ENCODE results near the gene SFMBT2. TPM values are rescaled to one million over a fixed set of nuclear protein-coding genes. Genes with fewer than 3 reads are reported as not detected.

Gene SFMBT2
- total RNA-seq, 2 donors from 2014 or later = 20.4 to 24.8 TPM

DNA sequence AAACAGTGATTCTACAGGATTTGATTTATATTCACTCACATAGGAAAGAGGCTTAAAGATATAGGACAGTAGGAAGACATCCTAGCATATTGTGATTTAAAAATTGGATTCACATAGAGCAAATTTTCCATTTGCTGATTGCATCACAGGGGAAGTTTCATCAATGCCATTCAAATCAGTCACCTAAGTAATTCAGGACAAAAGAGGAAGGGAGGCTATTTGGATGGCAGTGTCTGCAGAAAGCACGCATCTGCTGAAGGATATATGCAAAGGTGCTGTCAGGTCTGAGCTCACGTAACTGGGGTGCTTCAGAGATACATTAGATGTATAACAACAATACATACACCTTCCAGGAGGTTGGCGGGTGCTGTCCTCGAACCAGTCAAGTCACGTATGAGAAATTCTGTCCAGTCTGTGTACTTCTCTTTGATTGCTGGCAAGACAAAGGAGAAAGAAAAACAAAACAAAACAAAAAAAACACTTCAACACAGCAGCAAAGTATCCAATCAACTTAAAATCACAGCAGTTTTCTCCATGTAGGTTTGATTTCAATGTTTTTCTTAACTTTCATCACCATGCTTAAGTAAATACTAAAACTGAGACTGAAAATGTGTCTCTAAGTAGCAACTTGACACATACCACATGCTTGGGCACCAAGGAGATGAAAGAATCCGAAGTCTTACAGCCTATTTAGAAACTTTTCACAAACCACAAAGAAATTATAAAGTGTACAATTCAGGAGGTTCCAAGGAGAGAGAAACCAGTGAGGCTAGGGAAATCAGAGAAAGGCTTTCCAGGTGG lies 125.1 kb downstream of the SFMBT2 start:
- Mint-ChIP-seq H3K9me3 (no peaks in the 10 kb centered on the region), H3K27me3 (no peaks in the 10 kb centered on the region), H3K27ac (no peak overlapping the region), H3K4me3 (no peak overlapping the region), H3K36me3 (ENCODE audit: low read depth) (peaks cover 36% of the 10 kb centered on the region), H3K4me1 (peaks cover 18% of the 10 kb centered on the region)
- peak; percentile 76 for ATAC-seq (replicated peaks)

DNA sequence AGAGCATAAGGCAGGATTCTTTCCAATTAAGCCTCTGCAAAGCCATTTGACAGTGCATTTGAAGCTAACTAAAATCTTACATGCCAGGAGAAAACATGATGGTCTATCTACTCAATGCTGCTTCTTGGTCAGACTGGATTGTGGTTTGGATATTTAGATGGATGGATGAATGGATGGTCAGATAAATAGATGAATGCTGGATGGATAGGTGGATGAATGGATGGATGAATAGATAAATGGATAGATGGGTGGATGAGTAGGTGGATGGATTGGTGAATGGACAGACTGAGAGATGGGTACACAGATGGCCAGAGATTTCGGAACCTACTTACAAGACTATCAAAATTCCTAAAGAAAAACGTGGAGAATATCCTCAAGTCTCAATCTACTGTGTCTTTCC lies 127.6 kb downstream of the SFMBT2 start:
- H3K4me1 Mint-ChIP-seq = peaks cover 24% of the 10 kb centered on the region
- H3K36me3 Mint-ChIP-seq (ENCODE audit: low read depth) = peaks cover 54% of the 10 kb centered on the region
- H3K9me3 Mint-ChIP-seq = no peaks in the 10 kb centered on the region
- ATAC-seq (replicated peaks) = no peak
- H3K27ac Mint-ChIP-seq = no peak overlapping the region
- H3K27me3 Mint-ChIP-seq = no peaks in the 10 kb centered on the region
- no peak overlapping the region for H3K4me3 Mint-ChIP-seq

GRCh38 chr10:7282457-7282856 lies 128.4 kb downstream of the SFMBT2 start:
- Mint-ChIP-seq H3K27me3 (no peaks in the 10 kb centered on the region), H3K36me3 (ENCODE audit: low read depth) (peaks cover 56% of the 10 kb centered on the region), H3K9me3 (no peaks in the 10 kb centered on the region), H3K4me1 (peaks cover 27% of the 10 kb centered on the region), H3K27ac (no peak overlapping the region), H3K4me3 (no peak overlapping the region)
- no peak for ATAC-seq (replicated peaks)

GRCh38 chr10:7281429-7281828 lies 129.4 kb downstream of the SFMBT2 start:
- Mint-ChIP-seq H3K36me3 (ENCODE audit: low read depth) (peaks cover 63% of the 10 kb centered on the region), H3K4me1 (peaks cover 21% of the 10 kb centered on the region), H3K9me3 (no peaks in the 10 kb centered on the region), H3K4me3 (no peak overlapping the region), H3K27ac (no peak overlapping the region), H3K27me3 (no peaks in the 10 kb centered on the region)
- no peak for ATAC-seq (replicated peaks)

DNA sequence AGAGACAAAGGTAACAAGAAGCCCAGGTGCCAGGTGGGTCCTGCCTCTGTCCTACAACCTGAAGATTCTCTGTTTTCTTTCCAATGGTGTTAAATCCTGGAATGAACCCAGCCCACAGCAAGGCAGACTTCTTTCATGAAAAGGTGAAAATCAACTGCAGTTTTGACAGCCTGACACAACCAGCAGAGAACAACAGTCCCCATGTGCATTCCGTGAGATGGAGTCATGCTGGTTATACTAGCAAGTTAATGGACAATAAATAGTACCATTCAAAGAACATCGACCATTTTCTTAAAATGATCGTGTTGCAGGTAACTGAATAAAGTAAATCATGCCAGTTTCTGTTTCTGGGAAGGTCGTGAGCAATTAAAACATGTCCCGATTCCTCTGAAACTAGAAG lies 131.5 kb downstream of the SFMBT2 start:
- H3K27me3 Mint-ChIP-seq = no peaks in the 10 kb centered on the region
- H3K4me3 Mint-ChIP-seq = no peak overlapping the region
- H3K27ac Mint-ChIP-seq = no peak overlapping the region
- no peak for ATAC-seq (replicated peaks)
- peaks cover 72% of the 10 kb centered on the region for H3K36me3 Mint-ChIP-seq (ENCODE audit: low read depth)
- H3K4me1 Mint-ChIP-seq = peaks cover 20% of the 10 kb centered on the region
- no peaks in the 10 kb centered on the region for H3K9me3 Mint-ChIP-seq

DNA sequence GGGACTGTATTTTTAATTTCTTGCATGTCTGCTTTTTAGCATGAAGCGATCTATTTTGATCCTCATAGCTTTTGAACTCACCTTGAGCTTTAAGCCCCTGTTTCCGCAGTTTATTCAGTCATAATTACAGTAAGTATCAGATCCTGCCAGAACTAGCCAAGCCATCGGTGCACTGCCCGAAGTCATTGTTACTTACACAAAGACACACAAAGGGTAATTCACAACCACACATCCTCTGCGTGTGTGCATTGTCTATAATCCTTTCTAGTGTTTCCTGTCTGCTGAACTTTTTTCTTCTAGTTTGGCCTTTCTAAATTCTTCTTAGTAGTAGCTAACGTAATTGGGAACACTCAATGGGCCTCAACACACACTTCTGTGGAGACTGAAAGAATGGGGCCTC lies 133.0 kb downstream of the SFMBT2 start:
- Mint-ChIP-seq H3K4me1 (peaks cover 20% of the 10 kb centered on the region), H3K4me3 (no peak overlapping the region), H3K9me3 (no peaks in the 10 kb centered on the region), H3K36me3 (ENCODE audit: low read depth) (peaks cover 59% of the 10 kb centered on the region), H3K27ac (no peak overlapping the region), H3K27me3 (no peaks in the 10 kb centered on the region)
- no peak for ATAC-seq (replicated peaks)

GRCh38 chr10:7277432-7277831 lies 133.4 kb downstream of the SFMBT2 start:
- Mint-ChIP-seq H3K9me3 (no peaks in the 10 kb centered on the region), H3K27me3 (no peaks in the 10 kb centered on the region), H3K27ac (no peak overlapping the region), H3K4me1 (peaks cover 20% of the 10 kb centered on the region), H3K4me3 (no peak overlapping the region), H3K36me3 (ENCODE audit: low read depth) (peaks cover 56% of the 10 kb centered on the region)
- no peak for ATAC-seq (replicated peaks)

GRCh38 chr10:7275761-7276440 lies 134.9 kb downstream of the SFMBT2 start:
- peak; percentile 50 for ATAC-seq (replicated peaks)
- peak overlapping the region; percentile 52 for H3K27ac Mint-ChIP-seq
- peaks cover 33% of the 10 kb centered on the region for H3K4me1 Mint-ChIP-seq
- H3K36me3 Mint-ChIP-seq (ENCODE audit: low read depth) = peaks cover 61% of the 10 kb centered on the region
- H3K27me3 Mint-ChIP-seq = no peaks in the 10 kb centered on the region
- H3K9me3 Mint-ChIP-seq = no peaks in the 10 kb centered on the region
- no peak overlapping the region for H3K4me3 Mint-ChIP-seq

DNA sequence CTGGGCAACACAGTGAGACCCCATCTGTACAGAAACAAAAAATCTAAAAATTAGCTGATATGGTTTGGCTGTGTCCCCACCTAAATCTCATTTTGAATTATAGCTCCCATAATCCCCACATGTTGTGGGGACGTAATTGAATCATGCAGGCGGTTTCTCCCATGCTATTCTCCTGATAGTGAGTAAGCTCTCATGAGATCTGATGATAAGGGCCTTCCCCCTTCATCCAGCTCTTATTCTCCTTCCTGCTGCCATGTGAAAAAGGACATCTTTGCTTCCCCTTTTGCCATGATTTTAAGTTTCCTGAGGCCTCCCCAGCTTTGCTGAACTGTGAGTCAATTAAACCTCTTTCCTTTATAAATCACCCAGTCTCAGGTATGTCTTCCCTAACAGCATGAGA lies 136.5 kb downstream of the SFMBT2 start:
- no peak for ATAC-seq (replicated peaks)
- no peaks in the 10 kb centered on the region for H3K9me3 Mint-ChIP-seq

DNA sequence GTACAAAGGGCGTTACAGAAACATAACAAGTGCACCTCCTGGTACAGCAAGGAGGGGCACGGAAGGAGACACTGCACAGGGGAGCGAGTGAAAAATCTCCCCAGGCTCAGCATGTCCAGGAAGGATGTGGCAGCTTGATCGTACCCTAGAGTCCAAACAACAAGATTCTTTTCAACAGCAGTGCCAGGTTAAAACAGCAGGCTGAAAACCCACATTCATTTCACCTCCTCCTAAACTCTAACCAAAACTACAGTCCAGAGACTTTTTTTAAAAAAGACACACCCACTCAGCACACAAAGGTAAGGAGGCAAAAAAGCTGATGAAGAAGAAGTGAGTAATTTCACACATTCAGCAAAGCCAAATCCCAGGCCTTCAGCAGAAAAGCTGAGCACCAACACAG lies 138.8 kb downstream of the SFMBT2 start:
- H3K9me3 Mint-ChIP-seq = no peaks in the 10 kb centered on the region
- ATAC-seq (replicated peaks) = peak; percentile 63
- peak overlapping the region; percentile 89 for H3K27ac Mint-ChIP-seq
- peaks cover 41% of the 10 kb centered on the region for H3K4me1 Mint-ChIP-seq
- H3K27me3 Mint-ChIP-seq = no peaks in the 10 kb centered on the region
- H3K36me3 Mint-ChIP-seq (ENCODE audit: low read depth) = peaks cover 54% of the 10 kb centered on the region
- H3K4me3 Mint-ChIP-seq = peak overlapping the region; percentile 56

More for the DNA sequence above, 136.5 kb downstream of the SFMBT2 start:
- Mint-ChIP-seq H3K27ac (no peak overlapping the region), H3K36me3 (ENCODE audit: low read depth) (peaks cover 65% of the 10 kb centered on the region), H3K4me3 (no peak overlapping the region), H3K4me1 (peaks cover 41% of the 10 kb centered on the region), H3K27me3 (no peaks in the 10 kb centered on the region)

DNA sequence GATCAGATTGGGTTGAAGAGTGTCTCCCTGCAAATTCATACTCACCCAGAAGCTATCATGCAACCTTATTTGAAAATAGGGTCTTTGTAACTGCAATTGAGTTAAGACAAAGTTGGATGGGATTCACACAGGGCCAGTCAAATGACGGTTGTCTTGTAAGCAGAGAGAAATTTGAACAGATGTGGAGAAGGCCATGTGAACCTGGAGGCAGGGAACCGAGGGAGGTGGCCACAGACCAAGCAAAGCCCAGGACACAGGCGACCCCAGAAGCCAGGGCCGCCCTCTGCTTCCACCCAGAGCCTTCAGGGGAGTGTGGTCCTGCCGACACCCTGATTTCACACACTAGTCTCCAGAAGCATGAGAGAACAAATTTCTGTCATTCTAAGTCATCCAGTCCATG lies 140.8 kb downstream of the SFMBT2 start:
- Mint-ChIP-seq H3K27ac (peak overlapping the region; percentile 85), H3K4me3 (peak overlapping the region; percentile 56), H3K27me3 (no peaks in the 10 kb centered on the region), H3K9me3 (no peaks in the 10 kb centered on the region), H3K4me1 (peaks cover 42% of the 10 kb centered on the region), H3K36me3 (ENCODE audit: low read depth) (peaks cover 37% of the 10 kb centered on the region)
- no peak for ATAC-seq (replicated peaks)

DNA sequence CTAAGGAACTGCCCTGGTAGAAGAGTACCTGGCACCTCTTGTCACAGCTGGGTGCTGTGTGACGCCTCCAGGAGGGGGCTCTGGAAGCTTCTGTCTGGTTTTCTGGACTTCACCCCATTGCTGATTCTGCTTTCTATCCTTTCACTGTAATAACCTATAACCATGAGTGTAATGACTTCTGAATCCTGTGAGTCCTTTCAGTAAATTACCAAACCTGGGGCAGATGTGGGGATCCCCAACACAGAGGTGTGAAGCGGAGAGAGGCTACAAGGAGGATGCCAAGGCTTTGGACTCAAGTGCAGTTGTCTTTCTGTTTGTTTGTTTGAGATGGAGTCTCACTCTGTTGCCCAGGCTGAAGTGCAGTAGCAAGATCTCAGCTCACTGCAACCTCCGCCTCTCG lies 143.7 kb downstream of the SFMBT2 start:
- H3K9me3 Mint-ChIP-seq = no peaks in the 10 kb centered on the region
- peaks cover 34% of the 10 kb centered on the region for H3K4me1 Mint-ChIP-seq
- no peak for ATAC-seq (replicated peaks)
- no peaks in the 10 kb centered on the region for H3K27me3 Mint-ChIP-seq
- no peak overlapping the region for H3K4me3 Mint-ChIP-seq
- peak overlapping the region; percentile 74 for H3K27ac Mint-ChIP-seq
- peaks cover 27% of the 10 kb centered on the region for H3K36me3 Mint-ChIP-seq (ENCODE audit: low read depth)

GRCh38 chr10:7265396-7266123 lies 145.3 kb downstream of the SFMBT2 start:
- peaks cover 26% of the 10 kb centered on the region for H3K4me1 Mint-ChIP-seq
- H3K4me3 Mint-ChIP-seq = no peak overlapping the region
- no peaks in the 10 kb centered on the region for H3K27me3 Mint-ChIP-seq
- peaks cover 17% of the 10 kb centered on the region for H3K36me3 Mint-ChIP-seq (ENCODE audit: low read depth)
- H3K9me3 Mint-ChIP-seq = no peaks in the 10 kb centered on the region
- ATAC-seq (replicated peaks) = no peak
- H3K27ac Mint-ChIP-seq = peak overlapping the region; percentile 54

- Mint-ChIP-seq H3K27ac (no peak overlapping the region), H3K4me3 (no peak overlapping the region), H3K4me1 (peaks cover 26% of the 10 kb centered on the region), H3K9me3 (no peaks in the 10 kb centered on the region), H3K27me3 (no peaks in the 10 kb centered on the region), H3K36me3 (ENCODE audit: low read depth) (peaks cover 7% of the 10 kb centered on the region)
- no peak for ATAC-seq (replicated peaks)
Observed at GRCh38 chr10:7264313-7264756, 146.5 kb downstream of the SFMBT2 start.

Data from activated T-helper 17 cell treated with anti-CD3 and anti-CD28 coated beads, Interleukin-2, amount 50 U/mL, for 72 hours (primary cell).